Measurements from ENCODE around the gene SLC52A3.

DNA sequence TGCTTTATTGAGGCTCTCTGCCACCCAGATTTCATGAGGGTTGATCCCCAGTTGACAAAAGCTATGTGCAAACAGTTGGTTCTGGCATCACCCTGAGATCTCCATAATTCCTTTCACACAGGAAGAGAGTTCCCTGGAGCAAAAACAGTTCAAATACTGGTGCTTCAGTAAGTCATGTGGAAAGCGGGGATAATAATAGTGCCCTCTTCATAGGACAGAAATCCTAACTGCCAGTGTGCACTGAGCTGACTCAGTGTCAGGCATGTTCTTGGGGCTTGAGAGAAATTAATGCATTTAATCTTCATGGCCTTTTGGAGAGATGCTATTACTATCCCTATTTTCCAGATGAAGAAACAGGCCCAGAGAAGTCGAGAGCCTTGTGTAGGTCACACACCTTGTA lies 7.9 kb upstream of the SLC52A3 start:
- TF ChIP-seq POLR2A (IDR thresholded peaks at IDR 0.05): no peak
- TF ChIP-seq, protein P1, sequence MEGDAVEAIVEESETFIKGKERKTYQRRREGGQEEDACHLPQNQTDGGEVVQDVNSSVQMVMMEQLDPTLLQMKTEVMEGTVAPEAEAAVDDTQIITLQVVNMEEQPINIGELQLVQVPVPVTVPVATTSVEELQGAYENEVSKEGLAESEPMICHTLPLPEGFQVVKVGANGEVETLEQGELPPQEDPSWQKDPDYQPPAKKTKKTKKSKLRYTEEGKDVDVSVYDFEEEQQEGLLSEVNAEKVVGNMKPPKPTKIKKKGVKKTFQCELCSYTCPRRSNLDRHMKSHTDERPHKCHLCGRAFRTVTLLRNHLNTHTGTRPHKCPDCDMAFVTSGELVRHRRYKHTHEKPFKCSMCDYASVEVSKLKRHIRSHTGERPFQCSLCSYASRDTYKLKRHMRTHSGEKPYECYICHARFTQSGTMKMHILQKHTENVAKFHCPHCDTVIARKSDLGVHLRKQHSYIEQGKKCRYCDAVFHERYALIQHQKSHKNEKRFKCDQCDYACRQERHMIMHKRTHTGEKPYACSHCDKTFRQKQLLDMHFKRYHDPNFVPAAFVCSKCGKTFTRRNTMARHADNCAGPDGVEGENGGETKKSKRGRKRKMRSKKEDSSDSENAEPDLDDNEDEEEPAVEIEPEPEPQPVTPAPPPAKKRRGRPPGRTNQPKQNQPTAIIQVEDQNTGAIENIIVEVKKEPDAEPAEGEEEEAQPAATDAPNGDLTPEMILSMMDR (IDR thresholded peaks at IDR 0.05): no peak
